ENCODE measurements around the gene IRAK4. TPM values are rescaled to one million over a fixed set of nuclear protein-coding genes. Genes with fewer than 3 reads are reported as not detected.

The IRAK4 gene
- total RNA-seq, 1 donor from 2014 or later = 12.1 TPM

DNA sequence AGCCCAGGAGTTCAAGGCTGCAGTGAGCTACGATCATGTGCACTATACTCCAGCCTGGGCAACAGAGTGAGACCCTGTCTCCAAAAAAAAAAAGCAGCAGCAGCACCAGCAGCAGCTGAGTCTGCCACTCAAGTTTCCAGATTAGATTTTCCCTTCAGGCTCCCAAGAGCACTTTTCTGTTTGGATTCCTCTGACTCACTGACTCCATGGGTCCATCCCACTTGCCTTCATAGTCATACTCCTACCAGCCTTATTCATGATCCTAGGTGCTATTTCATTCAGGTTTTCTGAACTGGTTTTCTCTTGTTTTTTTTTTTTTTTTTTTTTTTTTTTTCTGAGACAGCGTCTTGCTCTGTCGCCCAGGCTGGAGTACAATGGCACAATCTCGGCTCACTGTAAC lies 54.2 kb downstream of the IRAK4 start:
- H3K36me3 Mint-ChIP-seq (ENCODE audit: unreplicated experiment) = no peaks in the 10 kb centered on the region
- no peak overlapping the region for H3K4me3 Mint-ChIP-seq (ENCODE audit: unreplicated experiment)
- no peak for DNase-seq
- TF ChIP-seq, protein P1, sequence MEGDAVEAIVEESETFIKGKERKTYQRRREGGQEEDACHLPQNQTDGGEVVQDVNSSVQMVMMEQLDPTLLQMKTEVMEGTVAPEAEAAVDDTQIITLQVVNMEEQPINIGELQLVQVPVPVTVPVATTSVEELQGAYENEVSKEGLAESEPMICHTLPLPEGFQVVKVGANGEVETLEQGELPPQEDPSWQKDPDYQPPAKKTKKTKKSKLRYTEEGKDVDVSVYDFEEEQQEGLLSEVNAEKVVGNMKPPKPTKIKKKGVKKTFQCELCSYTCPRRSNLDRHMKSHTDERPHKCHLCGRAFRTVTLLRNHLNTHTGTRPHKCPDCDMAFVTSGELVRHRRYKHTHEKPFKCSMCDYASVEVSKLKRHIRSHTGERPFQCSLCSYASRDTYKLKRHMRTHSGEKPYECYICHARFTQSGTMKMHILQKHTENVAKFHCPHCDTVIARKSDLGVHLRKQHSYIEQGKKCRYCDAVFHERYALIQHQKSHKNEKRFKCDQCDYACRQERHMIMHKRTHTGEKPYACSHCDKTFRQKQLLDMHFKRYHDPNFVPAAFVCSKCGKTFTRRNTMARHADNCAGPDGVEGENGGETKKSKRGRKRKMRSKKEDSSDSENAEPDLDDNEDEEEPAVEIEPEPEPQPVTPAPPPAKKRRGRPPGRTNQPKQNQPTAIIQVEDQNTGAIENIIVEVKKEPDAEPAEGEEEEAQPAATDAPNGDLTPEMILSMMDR (IDR thresholded peaks at IDR 0.05; ENCODE audit: partially characterized antibody, unreplicated experiment) = no peak
- no peaks in the 10 kb centered on the region for H3K9me3 Mint-ChIP-seq (ENCODE audit: unreplicated experiment)
- H3K27me3 Mint-ChIP-seq (ENCODE audit: unreplicated experiment) = peaks cover 5% of the 10 kb centered on the region
- H3K4me1 Mint-ChIP-seq (ENCODE audit: low read depth, unreplicated experiment) = no peaks in the 10 kb centered on the region
- H3K27ac Mint-ChIP-seq (ENCODE audit: unreplicated experiment) = no peak overlapping the region

DNA sequence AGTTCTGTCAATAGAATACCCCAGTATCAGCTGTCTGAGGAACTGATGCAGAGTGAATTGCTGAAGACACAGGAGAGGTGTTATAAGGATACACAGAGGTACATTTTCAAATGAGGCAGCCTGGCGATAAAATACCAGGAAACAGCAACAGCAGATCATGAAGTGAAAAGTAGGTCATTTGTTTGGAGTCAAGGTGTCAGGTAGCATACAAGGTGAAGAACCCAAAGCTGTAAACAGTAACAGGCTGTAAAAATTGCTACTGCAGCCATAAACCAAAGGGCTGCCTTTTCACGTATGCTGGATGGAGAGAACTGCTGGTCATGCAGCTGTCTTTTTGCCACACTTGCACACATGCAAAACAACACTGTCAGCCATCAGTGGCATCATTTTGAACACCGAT lies 56.7 kb downstream of the IRAK4 start:
- Mint-ChIP-seq H3K9me3 (ENCODE audit: unreplicated experiment) (no peaks in the 10 kb centered on the region), H3K4me3 (ENCODE audit: unreplicated experiment) (no peak overlapping the region), H3K27ac (ENCODE audit: unreplicated experiment) (no peak overlapping the region), H3K36me3 (ENCODE audit: unreplicated experiment) (no peaks in the 10 kb centered on the region), H3K4me1 (ENCODE audit: low read depth, unreplicated experiment) (no peaks in the 10 kb centered on the region), H3K27me3 (ENCODE audit: unreplicated experiment) (peaks cover 7% of the 10 kb centered on the region)
- TF ChIP-seq, protein P1 (IDR thresholded peaks at IDR 0.05; ENCODE audit: partially characterized antibody, unreplicated experiment) = no peak
- DNase-seq = no peak

DNA sequence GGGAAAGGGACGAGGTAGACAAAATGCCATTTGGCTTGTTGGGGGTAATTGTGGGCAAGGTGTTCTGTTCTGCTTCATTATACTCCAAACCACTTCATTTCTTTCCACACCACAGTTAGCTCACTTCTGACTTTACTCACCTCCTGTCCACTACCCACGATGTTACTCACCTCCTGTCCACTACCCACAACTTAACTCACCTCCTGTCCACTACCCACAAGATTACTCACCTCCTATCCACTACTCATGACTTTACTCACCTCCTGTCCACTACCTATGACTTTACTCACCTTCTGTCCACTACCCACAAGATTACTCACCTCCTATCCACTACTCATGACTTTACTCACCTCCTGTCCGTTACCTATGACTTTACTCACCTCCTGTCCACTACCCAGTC lies 57.4 kb downstream of the IRAK4 start:
- Mint-ChIP-seq H3K27me3 (ENCODE audit: unreplicated experiment) (peaks cover 7% of the 10 kb centered on the region), H3K27ac (ENCODE audit: unreplicated experiment) (no peak overlapping the region)

DNA sequence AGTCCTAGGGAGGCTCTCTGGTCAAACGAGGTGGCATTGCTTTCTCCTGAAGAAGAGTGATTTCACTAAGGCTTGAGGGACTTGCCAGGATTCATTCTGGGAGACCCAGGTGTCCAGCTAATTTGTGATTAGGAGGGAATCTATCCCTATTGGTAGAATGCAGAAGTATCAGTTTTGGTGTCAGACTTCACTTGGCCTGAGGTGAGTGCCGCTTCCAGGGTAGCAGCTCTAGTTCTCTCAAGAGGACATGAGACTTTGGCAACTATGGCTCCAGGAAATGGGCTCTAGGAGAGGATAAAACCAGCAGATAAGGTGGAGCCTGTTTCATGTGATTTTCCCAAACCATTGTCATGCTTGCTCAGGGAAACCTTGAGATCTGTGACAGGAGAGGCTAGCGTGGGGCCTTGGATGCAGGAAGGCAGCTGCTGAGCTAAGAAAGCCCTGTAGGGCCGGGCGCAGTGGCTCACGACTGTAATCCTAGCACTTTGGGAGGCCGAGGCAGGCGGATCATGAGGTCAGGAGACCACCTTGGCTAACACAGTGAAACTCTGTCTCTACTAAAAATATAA lies 65.5 kb downstream of the IRAK4 start:
- Mint-ChIP-seq H3K36me3 (ENCODE audit: unreplicated experiment) (no peaks in the 10 kb centered on the region), H3K27ac (ENCODE audit: unreplicated experiment) (no peak overlapping the region), H3K27me3 (ENCODE audit: unreplicated experiment) (peaks cover 4% of the 10 kb centered on the region), H3K4me1 (ENCODE audit: low read depth, unreplicated experiment) (no peaks in the 10 kb centered on the region), H3K9me3 (ENCODE audit: unreplicated experiment) (no peaks in the 10 kb centered on the region), H3K4me3 (ENCODE audit: unreplicated experiment) (no peak overlapping the region)
- TF ChIP-seq, protein P1 (IDR thresholded peaks at IDR 0.05; ENCODE audit: partially characterized antibody, unreplicated experiment) = no peak
- DNase-seq = no peak

More for the DNA sequence above, 57.4 kb downstream of the IRAK4 start:
- H3K4me3 Mint-ChIP-seq (ENCODE audit: unreplicated experiment) = no peak overlapping the region
- TF ChIP-seq, protein P1 (IDR thresholded peaks at IDR 0.05; ENCODE audit: partially characterized antibody, unreplicated experiment) = no peak
- H3K4me1 Mint-ChIP-seq (ENCODE audit: low read depth, unreplicated experiment) = no peaks in the 10 kb centered on the region
- no peak for DNase-seq
- no peaks in the 10 kb centered on the region for H3K9me3 Mint-ChIP-seq (ENCODE audit: unreplicated experiment)
- H3K36me3 Mint-ChIP-seq (ENCODE audit: unreplicated experiment) = no peaks in the 10 kb centered on the region

DNA sequence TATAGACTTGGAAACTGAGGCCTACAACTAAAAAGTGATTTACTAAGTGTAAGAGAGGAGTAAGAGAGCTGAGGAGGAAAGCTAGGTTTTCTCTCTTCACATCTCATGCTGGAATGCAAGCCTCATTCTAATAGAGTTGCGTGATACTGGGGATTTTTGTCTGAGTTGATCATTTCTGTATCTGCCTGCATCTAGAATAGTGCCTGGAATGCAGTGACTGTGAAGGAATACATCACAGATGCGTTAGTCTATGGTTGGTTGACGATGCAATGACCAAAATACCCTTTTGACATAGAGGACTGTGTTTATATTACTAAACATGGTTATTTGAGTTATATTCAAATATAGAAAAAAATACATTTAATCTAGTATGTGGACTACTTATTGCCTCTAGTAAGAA lies 67.9 kb downstream of the IRAK4 start:
- H3K27ac Mint-ChIP-seq (ENCODE audit: unreplicated experiment) = no peak overlapping the region
- no peaks in the 10 kb centered on the region for H3K27me3 Mint-ChIP-seq (ENCODE audit: unreplicated experiment)
- TF ChIP-seq, protein P1 (IDR thresholded peaks at IDR 0.05; ENCODE audit: partially characterized antibody, unreplicated experiment) = no peak
- H3K4me1 Mint-ChIP-seq (ENCODE audit: low read depth, unreplicated experiment) = no peaks in the 10 kb centered on the region
- no peaks in the 10 kb centered on the region for H3K9me3 Mint-ChIP-seq (ENCODE audit: unreplicated experiment)
- DNase-seq = no peak
- H3K4me3 Mint-ChIP-seq (ENCODE audit: unreplicated experiment) = no peak overlapping the region
- H3K36me3 Mint-ChIP-seq (ENCODE audit: unreplicated experiment) = no peaks in the 10 kb centered on the region
